Neuron (in vitro differentiated cells): Measurements from ENCODE around the gene SERPINA9.
"Not testable (repeated sequence)": the region's sequence is repeated elsewhere in the genome, so short reads cannot be mapped to it uniquely, and the experiment has no call there.

Source experiments
- H2AFZ ChIP-seq: one replicate; pipeline ENCODE4 v1.6.1; 2013; ENCODE audit warnings: low read depth, mild to moderate bottlenecking, inconsistent platforms, low read length, moderate library complexity
- H3K27me3 ChIP-seq: one replicate; pipeline ENCODE4 v1.6.1; 2013; ENCODE audit warnings: low read length; ENCODE audit not compliant: insufficient read depth
- H3K36me3 ChIP-seq: one replicate; pipeline ENCODE4 v1.6.1; 2013; ENCODE audit warnings: low read length; ENCODE audit not compliant: insufficient read depth
- H3K4me1 ChIP-seq: one replicate; pipeline ENCODE4 v1.6.1; 2013; ENCODE audit warnings: low read length; ENCODE audit not compliant: insufficient read depth
- H3K4me3 ChIP-seq: 2 replicates; pipeline ENCODE4 v1.5.1; 2013; ENCODE audit warnings: mild to moderate bottlenecking, low read length, moderate library complexity
- H3K9me3 ChIP-seq: one replicate; pipeline ENCODE4 v1.6.1; 2013; ENCODE audit warnings: low read length

The SERPINA9 gene

GRCh38 chr14:94421316-94421715, 54.7 kb downstream of the SERPINA9 start:
- Histone ChIP-seq H3K4me1 (no peaks in the 10 kb centered on the region), H2AFZ (no peak overlapping the region), H3K4me3 (no peak overlapping the region), H3K27me3 (no peaks in the 10 kb centered on the region), H3K9me3 (no peaks in the 10 kb centered on the region), H3K36me3 (no peaks in the 10 kb centered on the region)

GRCh38 chr14:94417497-94418205, 58.3 kb downstream of the SERPINA9 start:
- H3K9me3 ChIP-seq, H3K4me1 ChIP-seq, H3K36me3 ChIP-seq, H3K4me3 ChIP-seq, H2AFZ ChIP-seq, H3K27me3 ChIP-seq: not testable (repeated sequence)
